Measurements from ENCODE around the gene PDILT.

PDILT gene

DNA sequence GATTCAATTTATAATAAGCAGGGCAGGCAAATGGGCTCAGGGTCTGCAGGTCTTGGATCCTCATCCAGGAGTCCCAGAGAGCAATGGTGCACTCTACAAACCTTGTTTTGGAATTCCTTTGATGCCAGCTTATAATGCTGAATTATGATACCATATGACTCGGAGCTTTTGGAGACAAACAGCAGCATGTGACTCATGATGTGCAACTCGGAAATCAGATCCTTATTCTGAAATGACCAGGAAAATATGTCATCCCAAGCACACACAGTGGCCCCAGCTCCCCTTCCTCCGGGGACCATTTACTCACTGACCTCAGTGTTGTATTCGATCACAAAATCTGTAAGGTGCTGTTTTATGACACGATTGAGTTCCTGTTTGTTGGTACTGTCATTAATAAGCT is 31.8 kb downstream of the PDILT start:
- H3K36me3 ChIP-seq (ENCODE audit: control insufficient read depth in 5 of 5, insufficient read depth in 5 of 5, low read length in 5 of 5) = no peaks in the 10 kb centered on the region
- H3K4me3 ChIP-seq (ENCODE audit: low read depth in 1 of 5, low read length in 5 of 5) = no peak overlapping the region
- no peak overlapping the region for H3K27ac ChIP-seq (ENCODE audit: low read depth, low read length)
- H3K4me1 ChIP-seq (ENCODE audit: control insufficient read depth in 5 of 5, insufficient read depth in 5 of 5, low read length in 5 of 5) = no peaks in the 10 kb centered on the region
- peaks cover 4 to 8% (median 6%) of the 10 kb centered on the region in 5 donors for H3K27me3 ChIP-seq (ENCODE audit: control insufficient read depth in 5 of 5, insufficient read depth in 4 of 5, low read length in 5 of 5)
- H3K9me3 ChIP-seq (ENCODE audit: control insufficient read depth in 5 of 5, low read length in 5 of 5) = peaks cover 0 to 10% (median 0%) of the 10 kb centered on the region in 5 donors
- H3K9ac ChIP-seq (ENCODE audit: low read length in 5 of 5) = no peak overlapping the region

DNA sequence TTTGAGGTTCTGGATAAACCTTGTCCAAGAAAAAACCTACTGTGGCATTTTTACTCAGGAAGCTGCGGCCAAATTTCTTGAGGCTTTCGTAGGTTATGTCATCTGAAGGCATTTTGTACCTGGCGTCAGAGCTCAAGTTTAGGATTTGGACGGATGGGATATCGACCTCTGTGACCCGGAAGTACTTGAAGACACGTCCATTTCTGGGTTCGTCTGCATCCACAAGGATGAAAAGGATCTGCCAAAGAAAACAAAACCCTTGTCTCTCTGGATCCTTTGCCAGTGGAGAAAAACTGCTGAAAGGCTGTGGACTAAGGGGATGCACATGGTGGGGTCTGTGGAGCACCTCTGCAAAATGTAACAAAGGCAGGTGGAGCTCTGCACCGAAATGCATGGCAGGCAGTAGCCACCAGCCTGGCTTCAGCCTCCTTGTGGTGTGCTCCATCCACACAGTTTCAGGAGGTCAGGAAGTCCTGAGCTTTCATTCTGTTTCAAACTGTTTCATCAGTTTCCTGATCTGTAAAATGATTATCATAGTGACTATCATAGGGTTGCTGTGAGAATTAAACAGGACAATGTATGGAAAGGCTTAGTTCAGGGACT is 35.0 kb downstream of the PDILT start:
- H3K36me3 ChIP-seq (ENCODE audit: control insufficient read depth in 5 of 5, insufficient read depth in 5 of 5, low read length in 5 of 5) = no peaks in the 10 kb centered on the region
- H3K9me3 ChIP-seq (ENCODE audit: control insufficient read depth in 5 of 5, low read length in 5 of 5) = peaks cover 0 to 10% (median 0%) of the 10 kb centered on the region in 5 donors
- no peak overlapping the region for H3K9ac ChIP-seq (ENCODE audit: low read length in 5 of 5)
- H3K27me3 ChIP-seq (ENCODE audit: control insufficient read depth in 5 of 5, insufficient read depth in 4 of 5, low read length in 5 of 5) = peaks cover 4 to 11% (median 6%) of the 10 kb centered on the region in 5 donors
- H3K27ac ChIP-seq (ENCODE audit: low read depth, low read length) = no peak overlapping the region
- no peaks in the 10 kb centered on the region for H3K4me1 ChIP-seq (ENCODE audit: control insufficient read depth in 5 of 5, insufficient read depth in 5 of 5, low read length in 5 of 5)
- H3K4me3 ChIP-seq (ENCODE audit: low read depth in 1 of 5, low read length in 5 of 5) = no peak overlapping the region

DNA sequence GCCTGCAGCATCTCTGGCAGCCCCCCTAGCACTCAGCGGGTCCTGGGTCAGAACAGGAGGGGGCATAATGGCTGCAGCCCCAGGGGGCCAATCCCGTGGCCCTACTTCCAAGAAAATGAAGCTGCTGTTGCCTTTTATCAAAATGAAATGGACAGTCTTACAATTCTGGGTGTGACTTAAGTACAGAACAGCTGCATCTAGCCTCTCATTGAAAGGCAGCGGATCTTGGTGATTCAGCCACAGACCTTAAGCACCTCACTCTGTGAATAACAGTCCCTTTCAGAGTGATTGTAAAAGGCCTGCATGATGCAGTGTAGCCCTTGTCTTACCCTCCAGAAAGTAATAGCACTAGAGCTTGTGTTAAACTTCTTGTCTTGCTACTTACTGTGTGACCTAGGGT is 40.5 kb downstream of the PDILT start:
- no peaks in the 10 kb centered on the region for H3K9me3 ChIP-seq (ENCODE audit: control insufficient read depth in 5 of 5, low read length in 5 of 5)
- no peak overlapping the region for H3K4me3 ChIP-seq (ENCODE audit: low read depth in 1 of 5, low read length in 5 of 5)
- H3K27ac ChIP-seq (ENCODE audit: low read depth, low read length) = no peak overlapping the region

DNA sequence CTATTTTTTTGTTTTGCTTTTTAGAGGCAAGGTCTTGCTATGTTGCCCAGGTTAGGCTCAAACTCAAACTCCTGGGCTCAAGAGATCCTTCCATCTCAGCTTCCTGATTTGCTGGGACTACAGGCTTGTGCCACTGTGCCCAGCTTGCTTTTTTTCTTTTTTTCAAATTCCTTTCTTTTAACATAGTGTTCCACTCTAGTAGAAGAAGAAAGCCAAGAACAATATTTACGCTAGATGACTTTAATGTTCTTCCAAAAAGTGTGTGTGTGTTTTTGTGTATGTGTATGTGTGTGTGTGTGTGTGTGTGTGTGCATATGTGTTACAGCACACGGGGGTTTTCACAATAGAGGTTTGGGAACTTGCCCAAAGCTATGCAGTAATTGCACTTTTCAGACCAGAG is 41.3 kb downstream of the PDILT start:
- H3K4me1 ChIP-seq (ENCODE audit: control insufficient read depth in 5 of 5, insufficient read depth in 5 of 5, low read length in 5 of 5) = no peaks in the 10 kb centered on the region
- no peak overlapping the region for H3K9ac ChIP-seq (ENCODE audit: low read length in 5 of 5)
- no peaks in the 10 kb centered on the region for H3K9me3 ChIP-seq (ENCODE audit: control insufficient read depth in 5 of 5, low read length in 5 of 5)
- peaks cover 5 to 18% (median 9%) of the 10 kb centered on the region in 5 donors for H3K27me3 ChIP-seq (ENCODE audit: control insufficient read depth in 5 of 5, insufficient read depth in 4 of 5, low read length in 5 of 5)
- no peak overlapping the region for H3K27ac ChIP-seq (ENCODE audit: low read depth, low read length)
- no peaks in the 10 kb centered on the region for H3K36me3 ChIP-seq (ENCODE audit: control insufficient read depth in 5 of 5, insufficient read depth in 5 of 5, low read length in 5 of 5)
- H3K4me3 ChIP-seq (ENCODE audit: low read depth in 1 of 5, low read length in 5 of 5) = no peak overlapping the region

More for the DNA sequence above, 40.5 kb downstream of the PDILT start:
- Histone ChIP-seq H3K4me1 (ENCODE audit: control insufficient read depth in 5 of 5, insufficient read depth in 5 of 5, low read length in 5 of 5) (no peaks in the 10 kb centered on the region), H3K36me3 (ENCODE audit: control insufficient read depth in 5 of 5, insufficient read depth in 5 of 5, low read length in 5 of 5) (no peaks in the 10 kb centered on the region), H3K9ac (ENCODE audit: low read length in 5 of 5) (no peak overlapping the region), H3K27me3 (ENCODE audit: control insufficient read depth in 5 of 5, insufficient read depth in 4 of 5, low read length in 5 of 5) (peaks cover 6 to 19% (median 11%) of the 10 kb centered on the region in 5 donors)

DNA sequence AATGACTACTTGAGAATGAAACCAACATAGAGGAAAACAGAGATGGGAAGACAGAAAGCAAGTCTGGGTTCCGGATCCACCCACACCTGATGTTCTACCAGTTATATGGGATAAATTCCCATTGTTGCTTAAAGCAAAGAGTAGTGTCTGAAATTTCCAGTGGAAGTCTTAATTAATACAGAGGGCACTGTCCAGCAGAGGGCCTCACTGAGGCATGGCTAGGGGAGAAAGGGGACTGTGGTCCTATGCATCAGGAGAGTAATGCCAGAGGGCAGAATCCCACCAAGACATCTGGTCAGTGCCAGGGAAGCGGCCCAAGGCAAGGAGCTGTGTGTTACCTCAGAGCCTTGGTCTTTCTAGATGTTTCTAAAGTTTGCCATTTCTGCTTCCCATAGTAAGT is 44.5 kb downstream of the PDILT start:
- H3K9me3 ChIP-seq (ENCODE audit: control insufficient read depth in 5 of 5, low read length in 5 of 5) = no peaks in the 10 kb centered on the region
- H3K4me3 ChIP-seq (ENCODE audit: low read depth in 1 of 5, low read length in 5 of 5) = no peak overlapping the region
- H3K9ac ChIP-seq (ENCODE audit: low read length in 5 of 5) = no peak overlapping the region
- no peak overlapping the region for H3K27ac ChIP-seq (ENCODE audit: low read depth, low read length)
- peaks cover 4 to 20% (median 7%) of the 10 kb centered on the region in 5 donors for H3K27me3 ChIP-seq (ENCODE audit: control insufficient read depth in 5 of 5, insufficient read depth in 4 of 5, low read length in 5 of 5)
- H3K36me3 ChIP-seq (ENCODE audit: control insufficient read depth in 5 of 5, insufficient read depth in 5 of 5, low read length in 5 of 5) = no peaks in the 10 kb centered on the region
- no peaks in the 10 kb centered on the region for H3K4me1 ChIP-seq (ENCODE audit: control insufficient read depth in 5 of 5, insufficient read depth in 5 of 5, low read length in 5 of 5)

DNA sequence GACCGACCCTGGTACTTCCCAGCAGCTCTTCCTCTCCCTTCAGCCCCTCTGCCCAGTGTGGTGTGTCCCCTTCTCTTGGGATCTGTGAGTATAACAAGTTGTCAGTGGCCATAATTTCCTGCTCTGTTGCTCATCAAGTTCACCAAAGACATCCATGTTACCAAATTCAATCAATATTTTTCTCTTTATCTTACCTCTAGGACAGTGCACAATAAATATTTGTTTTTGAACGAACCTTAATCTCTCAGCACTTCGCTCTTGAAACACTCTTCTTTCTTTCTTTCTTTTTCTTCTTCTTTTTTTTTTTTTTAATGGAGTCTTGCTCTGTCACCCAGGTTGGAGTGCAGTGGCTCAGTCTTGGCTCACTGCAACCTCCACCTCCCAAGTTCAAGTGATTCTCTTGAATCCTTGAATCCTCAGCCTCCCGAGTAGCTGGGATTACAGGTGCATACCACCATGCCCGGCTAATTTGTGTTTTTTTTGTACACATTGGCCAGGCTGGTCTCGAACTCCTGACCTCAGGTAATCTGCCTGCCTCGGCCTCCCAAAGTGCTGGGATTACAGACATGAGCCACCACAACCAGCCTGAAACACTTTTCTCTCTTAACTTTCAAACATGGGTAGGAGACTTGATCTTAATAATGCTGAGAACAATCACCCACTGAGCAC is 49.3 kb downstream of the PDILT start:
- Histone ChIP-seq H3K9me3 (ENCODE audit: control insufficient read depth in 5 of 5, low read length in 5 of 5) (peaks cover 0 to 3% (median 0%) of the 10 kb centered on the region in 5 donors), H3K9ac (ENCODE audit: low read length in 5 of 5) (no peak overlapping the region), H3K4me3 (ENCODE audit: low read depth in 1 of 5, low read length in 5 of 5) (no peak overlapping the region), H3K27me3 (ENCODE audit: control insufficient read depth in 5 of 5, insufficient read depth in 4 of 5, low read length in 5 of 5) (peaks cover 0 to 12% (median 7%) of the 10 kb centered on the region in 5 donors), H3K36me3 (ENCODE audit: control insufficient read depth in 5 of 5, insufficient read depth in 5 of 5, low read length in 5 of 5) (no peaks in the 10 kb centered on the region), H3K4me1 (ENCODE audit: control insufficient read depth in 5 of 5, insufficient read depth in 5 of 5, low read length in 5 of 5) (no peaks in the 10 kb centered on the region), H3K27ac (ENCODE audit: low read depth, low read length) (no peak overlapping the region)

DNA sequence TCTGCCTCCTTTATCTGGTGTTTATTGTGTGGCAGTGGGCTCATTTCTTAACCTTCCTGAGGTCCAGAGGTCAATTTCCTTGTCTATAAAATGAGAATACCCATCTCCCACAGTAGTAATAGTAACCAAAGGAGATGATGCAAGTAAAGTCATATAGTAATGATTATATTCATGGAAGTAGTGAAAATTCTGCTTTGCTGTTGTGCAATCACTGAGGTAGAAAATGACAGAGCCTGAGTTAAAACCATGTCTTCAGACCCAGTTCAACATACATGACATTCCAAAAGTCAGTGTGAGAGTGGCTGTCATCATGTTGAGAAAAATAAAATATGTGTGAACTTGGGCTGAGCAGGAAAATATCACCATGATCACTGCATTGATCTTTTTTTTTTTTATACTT is 51.2 kb downstream of the PDILT start:
- H3K4me3 ChIP-seq (ENCODE audit: low read depth in 1 of 5, low read length in 5 of 5) = no peak overlapping the region
- H3K4me1 ChIP-seq (ENCODE audit: control insufficient read depth in 5 of 5, insufficient read depth in 5 of 5, low read length in 5 of 5) = peaks cover 0 to 4% (median 0%) of the 10 kb centered on the region in 5 donors
- H3K27ac ChIP-seq (ENCODE audit: low read depth, low read length) = no peak overlapping the region
- H3K9me3 ChIP-seq (ENCODE audit: control insufficient read depth in 5 of 5, low read length in 5 of 5) = peaks cover 0 to 3% (median 0%) of the 10 kb centered on the region in 5 donors
- peaks cover 4 to 22% (median 11%) of the 10 kb centered on the region in 5 donors for H3K27me3 ChIP-seq (ENCODE audit: control insufficient read depth in 5 of 5, insufficient read depth in 4 of 5, low read length in 5 of 5)
- no peak overlapping the region for H3K9ac ChIP-seq (ENCODE audit: low read length in 5 of 5)
- H3K36me3 ChIP-seq (ENCODE audit: control insufficient read depth in 5 of 5, insufficient read depth in 5 of 5, low read length in 5 of 5) = no peaks in the 10 kb centered on the region

DNA sequence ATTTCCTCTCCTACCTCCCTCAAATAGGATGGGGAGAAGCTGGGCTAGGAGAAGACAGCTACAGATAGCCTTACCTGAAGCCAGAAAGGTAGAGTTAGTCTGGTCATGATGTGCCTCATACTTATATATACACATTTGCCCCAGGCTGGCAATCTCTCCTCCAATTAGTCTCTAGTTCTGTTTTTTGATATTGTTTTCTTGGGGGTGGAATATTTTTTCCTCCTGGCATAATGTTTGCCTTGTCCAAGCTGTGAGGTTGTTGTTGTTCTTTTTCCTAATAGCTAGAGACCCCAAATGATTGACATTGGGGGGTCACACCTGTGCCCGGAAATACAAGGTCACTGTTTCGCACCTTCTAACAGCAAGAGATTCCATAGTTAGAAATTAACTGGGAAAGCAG is 51.9 kb downstream of the PDILT start, which contains the start of gene UMOD:
Gene UMOD, minus strand, starts transcription at position 101 of the 400 bp plus-strand sequence. CDS start 1,978 bp downstream, outside the sequence.
- Histone ChIP-seq H3K4me3 (ENCODE audit: low read depth in 1 of 5, low read length in 5 of 5) (no peak within 1 kb of the TSS), H3K27ac (ENCODE audit: low read depth, low read length) (no peak within 1 kb of the TSS), H3K9ac (ENCODE audit: low read length in 5 of 5) (no peak within 1 kb of the TSS), H3K36me3 (ENCODE audit: control insufficient read depth in 5 of 5, insufficient read depth in 5 of 5, low read length in 5 of 5) (no peaks in the 10 kb centered on the region), H3K27me3 (ENCODE audit: control insufficient read depth in 5 of 5, insufficient read depth in 4 of 5, low read length in 5 of 5) (peaks cover 9 to 28% (median 14%) of the 10 kb centered on the region in 5 donors), H3K9me3 (ENCODE audit: control insufficient read depth in 5 of 5, low read length in 5 of 5) (peaks cover 0 to 3% (median 0%) of the 10 kb centered on the region in 5 donors), H3K4me1 (ENCODE audit: control insufficient read depth in 5 of 5, insufficient read depth in 5 of 5, low read length in 5 of 5) (peaks cover 0 to 4% (median 0%) of the 10 kb centered on the region in 5 donors)

DNA sequence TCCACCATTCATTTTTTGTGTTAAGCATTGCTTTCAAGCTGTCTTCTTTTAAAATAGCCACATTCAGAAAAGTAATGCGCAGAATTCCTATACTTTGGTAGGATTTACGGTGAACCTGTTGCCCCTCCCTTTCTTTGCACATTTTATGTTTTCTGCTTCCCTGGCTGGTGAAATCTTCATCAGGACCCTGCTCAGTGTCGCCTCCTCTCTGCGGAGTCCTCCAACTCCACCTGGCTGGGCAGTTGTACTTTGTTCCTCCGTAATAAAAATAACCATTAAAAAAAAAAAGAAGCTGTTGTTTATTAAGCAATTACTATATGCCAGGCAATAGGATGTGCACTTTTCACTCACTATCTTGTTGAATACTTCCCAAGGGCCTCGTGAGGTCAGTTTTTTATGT is 54.9 kb downstream of the PDILT start:
- Histone ChIP-seq H3K9me3 (ENCODE audit: control insufficient read depth in 5 of 5, low read length in 5 of 5) (peaks cover 0 to 3% (median 0%) of the 10 kb centered on the region in 5 donors), H3K27ac (ENCODE audit: low read depth, low read length) (no peak overlapping the region), H3K4me3 (ENCODE audit: low read depth in 1 of 5, low read length in 5 of 5) (no peak overlapping the region), H3K36me3 (ENCODE audit: control insufficient read depth in 5 of 5, insufficient read depth in 5 of 5, low read length in 5 of 5) (no peaks in the 10 kb centered on the region), H3K4me1 (ENCODE audit: control insufficient read depth in 5 of 5, insufficient read depth in 5 of 5, low read length in 5 of 5) (peaks cover 0 to 4% (median 0%) of the 10 kb centered on the region in 5 donors), H3K9ac (ENCODE audit: low read length in 5 of 5) (no peak overlapping the region), H3K27me3 (ENCODE audit: control insufficient read depth in 5 of 5, insufficient read depth in 4 of 5, low read length in 5 of 5) (peaks cover 9 to 21% (median 12%) of the 10 kb centered on the region in 5 donors)
